MM.1S (cell line): ENCODE results near the gene SYNDIG1.

ENCODE experiments used
- CTCF ChIP-seq: fragments of 300-600 bp; sonication (generic); IDR thresholded peaks from 2 replicates; pipeline ENCODE4 v1.5.1; 2016; ENCODE audit warnings: antibody characterized with exemption, low read length, mixed read lengths
- EZH2phosphoT487 ChIP-seq: fragments of 300-600 bp; sonication (generic); IDR thresholded peaks from 2 replicates; pipeline ENCODE4 v1.6.1; 2018; ENCODE audit warnings: antibody characterized with exemption, low read length

DNA sequence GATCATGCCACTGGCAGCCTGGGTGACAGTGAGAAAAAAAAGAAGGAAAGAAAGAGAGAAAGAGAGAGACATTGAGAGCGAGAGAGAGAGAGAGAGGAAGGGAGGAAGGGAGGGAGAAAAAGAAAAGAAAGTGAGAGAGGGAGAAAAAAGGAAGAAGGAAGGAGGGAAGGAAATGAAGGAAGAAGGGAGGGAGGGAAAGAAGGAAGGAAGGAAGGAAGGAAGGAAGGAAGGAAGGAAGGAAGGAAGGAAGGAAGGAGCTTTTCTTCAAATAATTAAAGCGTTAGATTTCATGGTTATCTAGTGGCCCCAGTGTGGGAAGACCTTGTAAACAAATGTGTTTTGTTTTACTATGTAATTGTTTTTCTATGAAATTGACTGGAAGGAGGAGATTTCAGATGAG, 170.8 kb downstream of the SYNDIG1 start:
- TF ChIP-seq EZH2phosphoT487 (no peak), CTCF (no peak)
